SK-N-SH (cell line): ENCODE data around the gene MALL. TPM values are rescaled to one million over a fixed set of nuclear protein-coding genes. Genes with fewer than 3 reads are reported as not detected.
A peak's percentile ranks its signal among the peaks of the same experiment; 100 is the strongest.
"Not testable (repeated sequence)": the region's sequence is repeated elsewhere in the genome, so short reads cannot be mapped to it uniquely, and the experiment has no call there.

Experiments
- CTCF ChIA-PET: fragments of 300-600, 350-600 bp; formaldehyde crosslinking; extraction: SDS; loops from one replicate; lab custom pipeline; 2021; lab: Yijun Ruan, JAX
- POLR2A ChIA-PET: fragments of 350-600 bp; sonication (Branson Sonifier 250); formaldehyde crosslinking; extraction: SDS; loops from one replicate; lab custom pipeline; 2020; ENCODE audit warnings: antibody characterized with exemption, inconsistent platforms; lab: Yijun Ruan, JAX
- DNase-seq: peaks from one replicate; pipeline ENCODE4 v3.0.0; 2012
- H2AFZ ChIP-seq: fragments of 200-600 bp; sonication (generic); 2 replicates; pipeline ENCODE4 v1.8.1; 2016; ENCODE audit warnings: antibody characterized with exemption, mild to moderate bottlenecking, low read depth
- H3F3A ChIP-seq: fragments of 200-600 bp; sonication (generic); replicated peaks from 2 replicates; pipeline ENCODE3; 2016; ENCODE audit warnings: antibody characterized with exemption, mild to moderate bottlenecking; ENCODE audit not compliant: insufficient read depth
- H3K27ac ChIP-seq, 2 experiments: fragments of 200-500 bp in 1 of 2; fragments of 200-600 bp in 1 of 2; sonication (Bioruptor generic) in 1 of 2; sonication (generic), shearing (Covaris generic) in 1 of 2; 2 replicates each; pipeline versions ENCODE4 v1.5.1 to v1.6.1; 2014 to 2016; ENCODE audit warnings: low read depth in 2 of 2, inconsistent platforms in 1 of 2, low read length in 1 of 2, mild to moderate bottlenecking in 1 of 2, mixed read lengths in 1 of 2
- H3K27me3 ChIP-seq: fragments of 200-600 bp; sonication (generic), shearing (Covaris generic); 2 replicates; pipeline ENCODE4 v1.6.1; 2016; ENCODE audit warnings: mixed run types; ENCODE audit not compliant: insufficient read depth
- H3K36me3 ChIP-seq, 2 experiments: fragments of 200-500 bp in 1 of 2; fragments of 200-600 bp in 1 of 2; sonication (Bioruptor generic) in 1 of 2; sonication (generic) in 1 of 2; replicated peaks in 1 of 2; 2 replicates each; pipeline versions ENCODE3 to v1.5.1; 2014 to 2016; ENCODE audit warnings: low read length in 1 of 2, mild to moderate bottlenecking in 1 of 2; ENCODE audit not compliant: insufficient read depth in 2 of 2, control insufficient read depth in 1 of 2
- H3K4me1 ChIP-seq, 2 experiments: fragments of 200-500 bp in 1 of 2; fragments of 200-600 bp in 1 of 2; sonication (Bioruptor generic) in 1 of 2; sonication (generic), shearing (Covaris generic) in 1 of 2; 2 replicates each; pipeline versions ENCODE4 v1.5.1 to v1.6.1; 2014 to 2016; ENCODE audit warnings: low read depth in 1 of 2, low read length in 1 of 2, mixed run types in 1 of 2; ENCODE audit not compliant: insufficient read depth in 2 of 2, control insufficient read depth in 1 of 2
- H3K4me2 ChIP-seq: fragments of 200-600 bp; sonication (generic), shearing (Covaris generic); 2 replicates; pipeline ENCODE4 v1.6.1; 2017; ENCODE audit warnings: mixed run types
- H3K4me3 ChIP-seq, 2 experiments: fragments of 200-500 bp in 1 of 2; fragments of 200-600 bp in 1 of 2; sonication (Bioruptor generic) in 1 of 2; sonication (generic), shearing (Covaris generic) in 1 of 2; 2 replicates each; pipeline versions ENCODE4 v1.5.1 to v1.8.1; 2014 to 2016; ENCODE audit warnings: low read depth in 2 of 2, inconsistent platforms in 1 of 2, low read length in 1 of 2, mild to moderate bottlenecking in 1 of 2, mixed read lengths in 1 of 2, moderate library complexity in 1 of 2
- H3K79me2 ChIP-seq: fragments of 200-600 bp; sonication (generic); 2 replicates; pipeline ENCODE4 v1.8.1; 2017; ENCODE audit warnings: mild to moderate bottlenecking; ENCODE audit not compliant: insufficient read depth
- H3K9ac ChIP-seq: fragments of 200-600 bp; sonication (generic); 2 replicates; pipeline ENCODE4 v1.6.1; 2017; ENCODE audit warnings: mixed run types
- H3K9me2 ChIP-seq: fragments of 200-600 bp; sonication (generic); 2 replicates; pipeline ENCODE4 v1.6.1; 2017; ENCODE audit warnings: mixed run types
- H3K9me3 ChIP-seq: fragments of 200-600 bp; sonication (generic); 2 replicates; pipeline ENCODE4 v1.6.1; 2017; ENCODE audit warnings: mixed run types, mild to moderate bottlenecking, moderate library complexity
- H4K20me1 ChIP-seq: fragments of 200-600 bp; sonication (generic); 2 replicates; pipeline ENCODE4 v1.6.1; 2017; ENCODE audit warnings: mild to moderate bottlenecking, mixed run types; ENCODE audit not compliant: insufficient read depth
- GABPA ChIP-seq: IDR thresholded peaks from 2 replicates; pipeline ENCODE4 v1.4.0; 2012; ENCODE audit warnings: low read depth, mild to moderate bottlenecking
- RFX5 ChIP-seq: IDR thresholded peaks from 2 replicates; pipeline ENCODE4 v1.6.1; 2012; ENCODE audit warnings: mild to moderate bottlenecking, improper control_type of control experiment, low read length
- SMC3 ChIP-seq: IDR thresholded peaks from 2 replicates; pipeline ENCODE4 v1.6.1; 2012; ENCODE audit warnings: low read depth, low read length, improper control_type of control experiment
- WGBS: methylation state at CpG from one replicate; pipeline ENCODE4 v1.1.6; 2017; ENCODE audit warnings: low lambda C conversion rate; 5-methylcytosine and 5-hydroxymethylcytosine counted together
- polyA plus RNA-seq, 3 experiments: library from polyadenylated mRNA; depleted of rRNA; stranded (reverse); fragments of >200 nt; gene quantifications; 2 replicates each; pipeline ENCODE4 v1.2.3, GENCODE V29; 2012
- TF ChIP-seq, protein P1 (sequence below): IDR thresholded peaks from 2 replicates; pipeline ENCODE4 v1.4.0; 2012; ENCODE audit warnings: low read depth, borderline replicate concordance
- TF ChIP-seq, protein P2 (sequence below): fragments of 200-600 bp; sonication (generic); IDR thresholded peaks from 2 replicates; pipeline ENCODE4 v1.6.1; 2017; ENCODE audit warnings: antibody characterized with exemption, mild to moderate bottlenecking, moderate library complexity

MALL gene
- polyA plus RNA-seq, 1 of the 3 experiments (the other 2 are of a cell fraction): 5.2 TPM

DNA sequence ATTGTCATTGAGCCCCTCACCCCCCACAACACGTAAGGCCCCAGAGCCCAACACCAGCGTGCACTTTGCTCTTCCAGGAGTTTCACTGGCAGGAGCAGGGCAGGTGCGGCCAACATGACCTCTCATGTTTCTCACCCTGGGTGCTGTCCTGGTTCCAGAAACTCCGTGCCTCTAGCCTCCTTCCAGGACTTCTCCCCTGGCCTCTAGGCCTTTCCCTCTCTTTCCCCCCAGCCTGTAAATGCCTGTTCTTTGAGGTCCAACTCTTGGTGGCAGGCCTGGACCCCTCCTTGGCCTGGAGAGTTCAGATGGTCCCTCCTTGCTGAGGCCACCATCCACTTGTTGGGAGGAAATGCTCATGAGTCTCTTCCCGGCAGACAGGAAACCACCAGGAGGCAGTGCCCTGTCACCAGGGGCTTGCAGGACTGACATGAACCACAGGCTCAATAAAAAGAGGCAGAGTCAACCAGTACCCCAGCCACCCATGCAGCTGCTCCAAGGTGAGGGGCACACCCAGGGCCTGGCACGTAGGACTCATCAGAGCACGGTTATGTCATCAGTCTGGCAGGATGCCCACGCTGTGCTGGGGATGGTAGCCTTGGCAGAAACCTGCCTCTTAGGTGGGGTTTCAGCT lies 1.5 kb downstream of the MALL start:
- Histone ChIP-seq H2AFZ (0 out of 2 replicates have a peak overlapping the region, but pooled peaks have one; percentile 41), H3K9me2 (no peaks in the 10 kb centered on the region), H3K4me2 (no peak overlapping the region), H4K20me1 (no peaks in the 10 kb centered on the region), H3F3A (peaks cover 4% of the 10 kb centered on the region), H3K4me3 (no peak overlapping the region), H3K9ac (no peak overlapping the region), H3K4me1 (peaks cover 0 to 8% of the 10 kb centered on the region in 2 experiments; a peak in 3 of 4 replicates), H3K27ac (no peak overlapping the region), H3K27me3 (no peaks in the 10 kb centered on the region), H3K79me2 (peaks cover 6% of the 10 kb centered on the region), H3K36me3 (peaks cover 0 to 7% of the 10 kb centered on the region in 2 experiments), H3K9me3 (no peaks in the 10 kb centered on the region)
- WGBS: 65% methylated on average over 6 of the region's 8 CpGs
- POLR2A ChIA-PET: no interaction called here
- CTCF ChIA-PET: no interaction called here
- TF ChIP-seq GABPA: no peak
- TF ChIP-seq, protein P1, sequence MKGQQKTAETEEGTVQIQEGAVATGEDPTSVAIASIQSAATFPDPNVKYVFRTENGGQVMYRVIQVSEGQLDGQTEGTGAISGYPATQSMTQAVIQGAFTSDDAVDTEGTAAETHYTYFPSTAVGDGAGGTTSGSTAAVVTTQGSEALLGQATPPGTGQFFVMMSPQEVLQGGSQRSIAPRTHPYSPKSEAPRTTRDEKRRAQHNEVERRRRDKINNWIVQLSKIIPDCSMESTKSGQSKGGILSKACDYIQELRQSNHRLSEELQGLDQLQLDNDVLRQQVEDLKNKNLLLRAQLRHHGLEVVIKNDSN: no peak
- TF ChIP-seq RFX5: no peak
- TF ChIP-seq SMC3: no peak
- TF ChIP-seq, protein P2, sequence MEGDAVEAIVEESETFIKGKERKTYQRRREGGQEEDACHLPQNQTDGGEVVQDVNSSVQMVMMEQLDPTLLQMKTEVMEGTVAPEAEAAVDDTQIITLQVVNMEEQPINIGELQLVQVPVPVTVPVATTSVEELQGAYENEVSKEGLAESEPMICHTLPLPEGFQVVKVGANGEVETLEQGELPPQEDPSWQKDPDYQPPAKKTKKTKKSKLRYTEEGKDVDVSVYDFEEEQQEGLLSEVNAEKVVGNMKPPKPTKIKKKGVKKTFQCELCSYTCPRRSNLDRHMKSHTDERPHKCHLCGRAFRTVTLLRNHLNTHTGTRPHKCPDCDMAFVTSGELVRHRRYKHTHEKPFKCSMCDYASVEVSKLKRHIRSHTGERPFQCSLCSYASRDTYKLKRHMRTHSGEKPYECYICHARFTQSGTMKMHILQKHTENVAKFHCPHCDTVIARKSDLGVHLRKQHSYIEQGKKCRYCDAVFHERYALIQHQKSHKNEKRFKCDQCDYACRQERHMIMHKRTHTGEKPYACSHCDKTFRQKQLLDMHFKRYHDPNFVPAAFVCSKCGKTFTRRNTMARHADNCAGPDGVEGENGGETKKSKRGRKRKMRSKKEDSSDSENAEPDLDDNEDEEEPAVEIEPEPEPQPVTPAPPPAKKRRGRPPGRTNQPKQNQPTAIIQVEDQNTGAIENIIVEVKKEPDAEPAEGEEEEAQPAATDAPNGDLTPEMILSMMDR: peak; percentile 24; the same call in 1 of the 2 replicates
- no peak for DNase-seq

DNA sequence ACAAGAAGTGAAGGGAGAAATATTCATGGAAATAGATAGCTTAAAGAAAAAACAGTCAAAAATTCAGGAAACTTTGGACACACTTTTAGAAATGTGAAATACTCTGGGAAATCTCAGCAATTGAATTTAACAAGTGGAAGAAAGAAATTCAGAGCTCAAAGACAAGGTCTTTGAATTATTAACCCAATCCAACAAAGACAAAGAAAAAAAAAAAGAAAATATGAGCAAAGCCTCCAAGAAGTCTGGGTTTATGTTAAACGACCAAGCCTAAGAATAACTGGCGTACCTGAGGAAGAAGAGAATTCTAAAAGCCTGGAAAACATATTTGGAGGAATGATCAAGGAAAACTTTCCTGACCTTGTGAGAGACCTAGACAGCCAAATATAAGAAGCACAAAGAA lies 7.3 kb downstream of the MALL start:
- H3K4me3 ChIP-seq, H3K27ac ChIP-seq, CTCF ChIA-PET, H3K4me2 ChIP-seq, H4K20me1 ChIP-seq, H3K9me2 ChIP-seq, H3K36me3 ChIP-seq, H2AFZ ChIP-seq, H3K27me3 ChIP-seq, H3K9me3 ChIP-seq, H3K9ac ChIP-seq, POLR2A ChIA-PET, DNase-seq, H3K79me2 ChIP-seq: not testable (repeated sequence)
- H3K4me1 ChIP-seq: peaks cover 0 to 15% of the 10 kb centered on the region in 2 experiments; a peak in 2 of 4 replicates
- peaks cover 32% of the 10 kb centered on the region for H3F3A ChIP-seq
- WGBS: 85% methylated on average over 2 of the region's 2 CpGs
